K562 treated with DMSO at 1 percent for 24 hours (cell line): ENCODE results near the gene NAP1L3. TPM values are rescaled to one million over a fixed set of nuclear protein-coding genes. Genes with fewer than 3 reads are reported as not detected.

Experiments
- total RNA-seq: library from RNA; unstranded; fragments of 300-600 nt; gene quantifications from 2 replicates; pipeline ENCODE4 v1.2.3, GENCODE V29; 2022; ENCODE audit warnings: low read depth; ENCODE audit not compliant: insufficient read depth

Gene NAP1L3
- total RNA-seq = not detected in 2 replicates

DNA sequence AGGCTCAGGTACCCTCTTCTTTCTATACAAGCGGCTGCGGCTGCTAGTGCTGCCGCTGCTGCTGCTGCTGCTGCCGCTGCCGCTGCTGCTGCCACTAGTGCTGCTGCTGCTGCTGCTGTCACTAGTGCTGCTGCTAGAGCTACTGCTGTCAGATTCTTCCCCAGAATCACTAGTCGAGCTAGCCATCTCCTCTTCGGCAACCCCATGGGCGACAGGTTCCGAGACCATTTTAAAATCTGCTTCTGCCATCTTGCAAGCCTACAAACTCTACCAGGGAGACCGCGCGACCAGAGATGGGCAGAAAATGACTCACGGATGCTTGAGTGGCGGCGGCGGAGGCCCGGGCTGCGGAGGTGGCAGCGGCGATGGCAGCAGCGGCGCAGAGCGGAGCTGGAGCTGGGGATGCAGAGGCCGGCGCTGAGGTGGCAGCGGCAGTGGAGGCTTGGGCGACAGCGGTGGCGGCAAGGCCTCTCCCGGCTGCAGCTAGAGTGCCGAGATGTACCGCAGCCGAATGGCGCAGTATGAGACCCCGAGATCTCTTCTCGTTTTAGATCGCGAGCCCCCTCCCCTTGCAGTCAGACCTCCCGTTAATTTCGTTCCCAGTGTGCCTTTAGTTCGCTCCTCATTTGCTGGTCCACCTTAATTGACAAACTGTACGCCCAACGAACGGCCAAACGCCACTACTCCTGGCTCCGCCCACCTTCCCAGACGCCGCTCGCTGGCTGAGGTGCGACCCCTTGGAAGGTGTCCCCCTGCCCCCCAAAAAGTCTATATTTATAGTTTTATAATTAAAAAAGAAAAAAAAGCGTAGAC is at the start of gene NAP1L3:
TSS of gene NAP1L3 (minus strand) at position 523 of the 813 bp plus-strand sequence. CDS start at position 249, 274 bp downstream.

DNA sequence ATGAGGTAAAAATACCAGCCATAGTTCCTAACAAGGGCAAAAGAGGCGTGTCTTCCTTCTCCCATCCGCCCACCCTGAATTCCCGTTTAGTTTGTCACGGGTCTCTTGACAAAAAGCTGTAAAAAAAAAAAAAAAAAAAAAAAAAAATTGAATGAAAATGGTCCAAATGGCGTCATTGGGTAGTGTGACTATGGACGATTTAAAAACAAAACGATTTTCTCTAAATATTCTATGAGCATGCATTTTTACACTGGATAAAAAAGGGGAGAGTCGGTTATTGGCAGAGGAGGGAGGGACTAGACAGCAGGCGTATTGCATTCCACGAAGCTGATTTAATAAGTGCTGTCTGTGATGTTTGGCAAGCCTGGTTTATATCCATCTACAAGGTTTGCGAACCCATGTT is 492 bp upstream of the NAP1L3 start, which contains the start of gene FAM133A:
TSS of gene FAM133A (plus strand) at position 338 of the 403 bp plus-strand sequence. CDS start 35,214 bp downstream, outside the sequence.

Other genes starting within 250 kb of the NAP1L3 start
- 0.30 TPM in 1 of 2 replicates, not detected in the other for gene FAM133A, start 628 bp upstream of the NAP1L3 start, total RNA-seq